ENCODE data around the gene SETD2.
"Not testable (repeated sequence)": the region's sequence is repeated elsewhere in the genome, so short reads cannot be mapped to it uniquely, and the experiment has no call there.

SETD2 gene

DNA sequence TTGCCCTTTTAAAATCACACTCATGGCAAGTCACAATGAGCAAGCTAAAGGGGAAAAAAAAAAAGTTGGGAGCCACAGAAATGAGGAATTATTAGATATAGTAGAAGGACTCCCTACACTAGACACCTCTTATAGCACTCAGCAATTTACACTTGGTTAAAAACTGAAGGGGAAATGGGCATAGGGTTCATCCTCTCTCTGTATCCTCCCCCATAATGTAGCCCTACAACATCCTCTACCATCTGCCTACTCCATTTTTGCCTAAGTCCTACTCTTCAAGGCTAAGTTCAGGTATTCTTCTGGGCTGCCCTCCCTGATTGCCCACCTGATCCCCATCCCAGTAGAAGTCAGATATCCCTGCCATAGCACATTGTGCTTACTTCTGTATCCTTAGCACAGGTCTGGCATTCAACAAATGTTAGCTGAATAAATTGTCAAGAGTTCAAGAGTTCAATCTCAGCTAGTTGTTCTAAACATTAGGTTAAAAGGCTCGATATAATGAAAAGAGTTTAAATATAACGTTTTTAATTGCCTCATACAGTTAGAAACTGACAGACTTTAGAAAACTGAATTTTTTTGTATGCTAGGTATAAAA lies 14.5 kb downstream of the SETD2 start:
- in situ Hi-C loops (cut with MboI; ENCODE audit: low sequenced_read_pairs): no loop called here

DNA sequence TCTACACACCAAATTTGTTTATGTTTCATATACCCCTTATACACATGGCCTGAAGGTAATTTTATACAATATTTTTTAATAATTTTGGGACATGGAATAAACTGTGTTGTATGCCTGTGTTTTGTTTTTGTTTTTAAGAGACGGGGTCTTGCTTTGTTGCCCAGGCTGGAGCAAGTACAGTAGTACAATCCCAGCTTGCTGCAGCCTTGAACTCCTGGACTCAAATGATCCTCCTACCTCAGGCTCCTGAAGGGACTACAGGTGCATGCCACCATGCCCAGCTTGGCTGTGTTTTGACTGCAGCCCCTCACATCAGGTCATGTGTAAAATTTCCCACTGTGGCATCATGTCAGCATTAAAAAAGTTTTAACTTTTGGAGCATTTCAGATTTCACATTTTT lies 18.6 kb downstream of the SETD2 start:
- in situ Hi-C loops (cut with MboI; ENCODE audit: low sequenced_read_pairs): no loop called here

DNA sequence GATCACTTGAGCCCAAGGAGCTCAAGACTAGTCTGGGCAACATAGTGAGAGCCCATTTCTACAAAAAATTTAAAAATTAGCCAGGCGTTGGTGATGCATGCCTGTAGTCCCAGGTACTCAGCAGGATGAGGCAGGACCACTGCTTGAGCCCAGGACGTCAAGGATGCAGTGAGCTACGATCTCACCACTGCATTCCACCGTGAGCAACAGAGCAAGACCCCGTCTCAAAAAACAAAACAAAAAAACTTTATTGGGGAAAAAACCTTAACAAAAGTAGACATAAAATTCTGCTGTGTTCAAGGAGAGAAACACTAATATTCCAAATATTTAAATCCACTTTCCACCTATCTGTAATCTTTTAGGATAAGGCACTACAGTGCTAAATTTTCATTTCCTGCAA lies 20.8 kb downstream of the SETD2 start:
- in situ Hi-C loops (cut with MboI; ENCODE audit: low sequenced_read_pairs): no loop called here

DNA sequence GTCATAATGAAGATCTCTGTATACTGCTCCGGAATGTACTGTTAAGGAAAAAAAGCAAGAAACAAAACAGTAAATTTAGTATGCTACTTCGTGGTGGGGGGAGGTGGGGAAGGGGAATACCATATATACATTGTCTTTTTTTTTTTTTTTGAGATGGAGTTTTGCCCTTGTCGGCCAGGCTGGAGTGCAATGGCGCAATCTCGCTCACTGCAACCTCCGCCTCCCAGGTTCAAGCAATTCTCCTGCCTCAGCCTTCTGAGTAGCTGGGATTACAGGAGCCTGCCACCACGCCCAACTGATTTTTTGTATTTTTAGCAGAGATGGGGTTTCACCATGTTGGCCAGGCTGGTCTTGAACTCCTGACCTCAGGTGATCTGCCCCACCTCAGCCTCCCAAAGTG lies 21.4 kb downstream of the SETD2 start:
- in situ Hi-C loops (cut with MboI; ENCODE audit: low sequenced_read_pairs): not testable (repeated sequence)

DNA sequence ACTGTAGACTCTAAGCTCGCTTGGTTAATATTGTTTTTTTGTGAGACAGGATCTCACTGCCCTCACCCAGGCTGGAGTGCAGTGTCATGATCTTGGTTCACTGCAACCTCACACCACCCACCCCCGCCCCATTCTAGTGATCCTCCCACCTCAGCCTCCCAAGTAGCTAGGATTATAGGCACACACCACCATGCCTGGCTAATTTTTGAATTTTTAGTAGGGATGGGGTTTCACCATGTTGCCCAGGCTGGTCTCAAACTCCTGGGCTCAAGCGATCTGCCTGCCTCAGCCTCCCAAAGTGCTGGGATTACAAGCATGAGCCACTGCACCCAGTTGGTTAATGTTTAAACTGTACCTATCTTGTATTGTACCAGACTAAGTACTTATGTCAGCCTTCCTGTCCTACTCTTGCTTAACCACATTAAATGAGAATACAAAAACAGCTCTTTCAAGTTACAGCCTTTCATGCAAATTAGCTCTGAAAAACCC lies 22.9 kb downstream of the SETD2 start:
- in situ Hi-C loops (cut with MboI; ENCODE audit: low sequenced_read_pairs): not testable (repeated sequence)

DNA sequence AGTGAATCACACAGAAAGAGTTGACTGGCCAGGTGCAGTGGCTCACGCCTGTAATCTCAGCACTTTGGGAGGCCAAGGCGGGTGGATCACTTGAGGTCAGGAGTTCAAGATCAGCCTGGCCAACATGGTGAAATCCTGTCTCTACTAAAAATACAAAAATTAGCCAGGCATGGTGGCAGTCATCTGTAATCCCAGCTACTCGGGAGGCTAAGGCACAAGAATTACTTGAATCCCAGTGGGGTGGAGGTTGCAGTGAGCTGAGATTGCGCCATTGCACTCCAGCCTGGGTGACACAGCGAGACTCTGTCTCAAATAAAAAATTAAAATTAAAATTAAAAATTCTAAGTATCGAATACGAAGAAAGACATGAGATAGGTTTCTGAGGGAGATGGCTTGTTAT lies 23.4 kb downstream of the SETD2 start:
- in situ Hi-C loops (cut with MboI; ENCODE audit: low sequenced_read_pairs): not testable (repeated sequence)

DNA sequence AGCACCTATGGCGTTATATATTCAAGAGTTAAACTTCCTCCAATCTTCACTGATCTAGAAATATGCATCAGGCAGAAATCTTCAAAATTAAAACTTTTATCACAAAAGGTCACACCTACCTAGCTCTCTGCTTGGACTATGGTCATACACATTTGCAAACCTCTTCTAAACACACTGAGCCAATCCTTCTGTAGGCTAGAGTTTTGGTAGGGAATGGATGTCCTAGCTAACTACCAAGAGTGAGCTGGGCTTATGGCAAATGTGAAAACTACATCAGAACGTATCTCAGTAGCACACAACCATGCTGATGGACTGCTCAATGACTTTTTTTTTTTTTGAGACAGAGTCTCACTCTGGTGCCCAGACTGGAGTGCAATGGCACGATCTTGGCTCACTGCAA lies 29.6 kb downstream of the SETD2 start:
- in situ Hi-C loops (cut with MboI; ENCODE audit: low sequenced_read_pairs): no loop called here

DNA sequence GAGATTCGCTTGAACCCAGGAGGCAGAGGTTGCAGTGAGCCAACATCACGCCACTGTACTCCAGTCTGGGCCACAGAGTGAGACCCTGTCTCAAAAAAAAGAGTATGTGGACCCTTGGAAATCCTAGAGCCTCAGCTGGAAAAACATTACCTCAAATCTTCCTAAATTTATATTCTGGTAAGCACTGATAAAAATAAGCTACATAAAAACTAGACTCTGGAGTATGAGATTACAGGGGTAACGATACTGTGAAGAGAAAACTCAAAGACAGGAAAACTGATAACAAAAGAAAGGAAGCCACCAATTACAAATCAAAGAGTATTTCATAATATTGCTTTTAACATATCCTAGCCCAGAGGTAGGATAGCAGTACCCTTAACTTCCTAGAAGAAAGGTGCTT lies 30.3 kb downstream of the SETD2 start:
- in situ Hi-C loops (cut with MboI; ENCODE audit: low sequenced_read_pairs): no loop called here

DNA sequence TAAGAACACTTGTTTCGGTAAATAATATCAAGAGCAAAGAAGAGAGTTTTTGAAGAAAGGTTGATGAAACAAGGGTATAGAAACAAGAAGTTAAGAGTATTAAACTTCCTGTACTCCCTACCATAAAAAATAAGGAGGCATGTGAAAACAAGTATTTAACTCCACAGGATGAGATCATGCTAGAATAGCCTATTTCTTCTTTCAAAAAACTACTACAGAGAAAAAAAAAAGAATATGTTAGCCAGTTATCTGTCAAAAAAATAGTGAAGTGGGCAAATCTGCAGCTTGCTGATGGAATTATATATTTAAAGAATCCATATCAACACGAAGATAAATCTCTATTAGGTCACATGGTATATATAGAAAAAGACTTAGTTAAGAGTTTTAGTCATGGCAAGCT lies 33.4 kb downstream of the SETD2 start:
- in situ Hi-C loops (cut with MboI; ENCODE audit: low sequenced_read_pairs): no loop called here

DNA sequence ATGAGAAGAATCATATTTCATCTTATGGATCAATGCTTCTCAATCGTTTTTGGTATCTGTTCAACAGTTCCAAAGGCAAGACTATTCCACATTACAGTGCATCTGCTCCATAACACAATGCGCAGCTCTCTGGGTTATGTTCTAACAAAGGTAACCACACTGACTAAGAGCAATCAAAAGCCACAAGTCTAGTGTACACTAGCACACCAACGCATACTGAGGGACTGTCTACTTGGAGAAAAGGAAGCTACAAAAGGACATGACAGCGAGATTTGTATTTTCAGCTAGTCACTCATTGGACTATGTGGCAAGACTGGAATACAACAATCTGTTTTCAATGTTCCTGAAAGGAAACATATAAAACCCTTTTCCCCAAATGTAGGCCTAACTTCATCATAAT lies 35.8 kb downstream of the SETD2 start:
- in situ Hi-C loops (cut with MboI; ENCODE audit: low sequenced_read_pairs): no loop called here

DNA sequence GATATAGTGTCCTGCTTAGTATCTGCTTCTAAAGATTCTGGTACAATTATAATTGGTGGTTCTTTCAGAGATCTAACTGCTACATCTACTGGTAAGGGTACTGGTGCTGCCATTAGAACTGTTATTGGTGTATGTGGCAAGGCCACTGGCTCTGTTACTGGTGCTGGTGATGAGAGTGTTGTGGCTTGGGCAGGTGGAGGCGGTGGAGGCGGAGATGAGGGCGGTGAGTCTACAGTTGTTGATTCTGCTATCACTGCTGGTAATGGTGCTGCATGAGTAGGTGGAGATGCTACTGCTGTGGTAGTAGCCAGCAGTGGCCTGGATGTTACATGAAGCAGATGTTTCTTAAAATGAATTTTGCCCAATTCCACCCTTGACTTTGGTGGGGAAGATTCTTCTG lies 40.1 kb downstream of the SETD2 start:
- in situ Hi-C loops (cut with MboI; ENCODE audit: low sequenced_read_pairs): no loop called here

DNA sequence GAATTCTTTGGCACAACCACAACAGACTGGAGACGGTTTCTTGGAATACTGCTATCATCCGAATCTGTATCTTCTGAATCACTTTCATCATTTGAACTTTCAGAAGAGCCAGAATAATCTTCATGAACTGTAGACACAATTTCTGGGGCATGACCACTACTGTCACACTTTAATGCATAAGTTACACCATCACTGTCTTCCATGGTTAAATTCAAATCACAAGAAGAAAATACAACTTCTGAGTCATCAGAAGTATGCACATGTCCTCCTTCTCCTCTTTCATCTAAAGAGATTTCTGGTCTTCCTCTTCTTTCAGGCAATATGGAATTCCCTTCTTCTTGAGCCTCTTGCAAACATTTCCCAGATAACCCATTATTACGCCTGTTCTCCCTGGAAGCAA lies 42.5 kb downstream of the SETD2 start:
- in situ Hi-C loops (cut with MboI; ENCODE audit: low sequenced_read_pairs): no loop called here

DNA sequence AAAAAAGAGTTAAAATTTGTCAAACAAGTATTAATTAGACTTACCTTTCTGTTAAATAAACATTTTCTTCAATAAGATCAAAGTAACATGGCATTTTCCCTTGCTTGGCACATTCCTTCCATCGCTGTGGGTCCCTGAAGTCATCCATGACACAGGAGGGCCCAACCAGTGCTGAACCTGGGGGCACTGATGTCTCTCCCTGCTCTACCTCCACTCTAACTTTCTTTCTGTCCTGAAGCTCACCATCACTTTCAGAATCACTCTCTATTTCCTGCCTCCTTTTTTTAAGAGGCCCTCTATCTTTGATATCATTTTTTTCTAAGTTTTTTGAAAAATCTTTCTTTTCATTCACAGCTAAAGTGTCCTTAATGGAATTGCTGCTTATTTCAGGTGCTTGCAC lies 43.8 kb downstream of the SETD2 start:
- in situ Hi-C loops (cut with MboI; ENCODE audit: low sequenced_read_pairs): no loop called here

DNA sequence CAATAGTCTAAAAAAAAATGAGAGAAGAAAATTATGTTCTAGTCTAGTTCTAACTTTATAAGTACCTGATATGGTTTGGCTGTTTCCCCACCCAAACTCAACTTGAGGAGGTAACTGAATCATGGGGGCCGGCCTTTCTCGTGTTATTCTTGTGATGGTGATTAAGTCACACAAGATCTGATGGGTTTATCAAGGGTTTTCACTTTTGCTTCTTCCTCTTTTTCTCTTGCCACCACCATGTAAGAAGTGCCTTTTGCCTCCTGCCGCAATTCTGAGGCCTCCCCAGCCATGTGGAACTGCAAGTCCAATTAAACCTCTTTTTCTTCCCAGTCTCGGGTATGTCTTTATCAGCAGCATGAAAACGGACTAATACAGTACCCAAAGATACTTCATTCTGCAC lies 44.5 kb downstream of the SETD2 start:
- in situ Hi-C loops (cut with MboI; ENCODE audit: low sequenced_read_pairs): not testable (repeated sequence)

DNA sequence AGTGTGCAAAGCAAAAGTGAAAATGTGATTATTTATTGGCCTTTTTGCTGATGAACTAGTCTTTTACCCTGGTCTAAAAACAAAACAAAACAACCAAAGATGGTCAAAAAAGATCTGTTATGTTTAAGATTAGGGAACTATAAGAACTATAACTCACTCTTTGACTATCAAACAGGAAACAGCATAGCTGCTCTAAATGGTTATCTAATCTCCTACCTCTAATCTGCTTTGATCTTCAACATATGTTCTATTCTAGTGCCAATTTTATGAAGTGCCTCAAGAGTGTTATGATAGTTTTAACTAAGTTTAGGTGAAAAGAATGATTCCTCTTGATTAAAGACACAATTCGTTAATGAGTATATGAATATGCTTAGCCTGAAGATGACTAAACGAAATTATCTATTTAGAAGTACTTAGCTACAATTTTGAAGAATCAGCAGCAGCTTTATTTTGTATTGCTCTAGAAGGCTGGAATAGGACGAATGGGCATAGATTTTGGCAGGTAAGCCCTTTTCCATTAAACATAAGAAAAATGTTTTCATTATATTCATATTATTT lies 46.0 kb downstream of the SETD2 start:
- in situ Hi-C loops (cut with MboI; ENCODE audit: low sequenced_read_pairs): no loop called here

DNA sequence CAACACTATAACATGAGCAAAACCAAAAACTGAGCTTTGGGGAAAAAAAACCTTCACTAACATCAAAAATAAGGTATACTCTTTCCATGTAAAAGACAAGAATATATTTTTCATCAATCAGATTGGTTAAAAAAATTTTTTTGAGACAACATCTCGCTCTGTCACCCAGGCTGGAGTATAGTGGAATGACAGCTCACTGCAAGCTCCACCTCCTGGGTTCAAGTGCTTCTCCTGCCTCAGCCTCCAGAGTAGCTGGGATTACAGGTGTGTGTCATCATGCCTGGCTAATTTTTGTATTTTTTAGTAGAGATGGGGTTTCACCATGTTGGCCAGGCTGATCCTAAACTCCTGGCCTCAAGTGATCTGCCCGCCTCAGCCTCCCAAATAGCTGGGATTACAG lies 48.4 kb downstream of the SETD2 start:
- in situ Hi-C loops (cut with MboI; ENCODE audit: low sequenced_read_pairs): not testable (repeated sequence)

DNA sequence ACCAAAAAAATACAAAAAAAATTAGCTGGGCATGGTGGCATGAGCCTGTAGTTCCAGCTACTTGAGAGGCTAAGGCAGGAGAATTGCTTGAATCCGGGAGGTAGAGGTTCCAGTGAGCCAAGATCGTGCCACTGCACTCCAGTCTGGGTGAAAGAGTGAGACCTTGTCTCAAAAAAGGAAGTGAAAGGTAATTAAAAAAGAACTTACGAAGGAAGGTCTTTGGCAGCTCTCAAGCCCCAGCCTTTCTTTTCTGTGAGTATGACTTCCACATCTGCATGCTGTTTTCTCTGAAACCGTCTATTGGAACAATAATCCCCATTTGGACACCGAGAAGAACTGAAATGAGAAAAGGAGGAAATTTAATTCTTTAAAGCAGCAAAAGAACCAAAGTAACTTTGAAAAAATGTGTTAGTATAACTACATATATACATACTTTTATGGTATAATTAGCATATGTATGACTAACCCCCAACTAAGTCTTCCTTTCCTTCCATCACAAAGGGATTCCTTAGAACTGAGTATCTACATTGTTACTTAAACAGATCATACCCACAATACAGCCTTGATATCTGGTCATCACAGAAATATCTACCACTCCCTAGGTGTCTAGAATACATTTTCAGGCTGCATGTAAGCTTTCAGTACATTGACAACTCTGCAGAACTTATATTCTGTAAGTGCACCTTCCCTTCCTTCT lies 50.1 kb downstream of the SETD2 start:
- in situ Hi-C loops (cut with MboI; ENCODE audit: low sequenced_read_pairs): no loop called here

DNA sequence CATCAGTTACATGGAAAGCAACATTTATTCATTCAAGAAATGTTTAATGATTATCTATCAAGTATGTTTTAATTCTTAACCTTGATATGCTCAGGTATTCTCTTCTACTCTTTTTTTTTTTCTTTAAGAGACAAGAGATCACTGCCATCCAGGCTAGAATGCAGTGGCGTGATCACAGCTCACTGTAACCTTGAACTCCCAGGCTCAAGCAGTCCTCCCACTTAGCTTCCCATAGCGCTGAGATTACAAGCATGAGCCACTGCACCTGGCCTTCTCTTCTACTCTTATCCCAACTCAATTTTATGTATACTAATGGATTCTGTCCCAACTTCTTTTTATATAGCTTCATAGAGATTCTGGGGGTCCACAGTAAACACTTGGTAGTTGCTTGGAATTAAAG lies 50.9 kb downstream of the SETD2 start:
- in situ Hi-C loops (cut with MboI; ENCODE audit: low sequenced_read_pairs): no loop called here

DNA sequence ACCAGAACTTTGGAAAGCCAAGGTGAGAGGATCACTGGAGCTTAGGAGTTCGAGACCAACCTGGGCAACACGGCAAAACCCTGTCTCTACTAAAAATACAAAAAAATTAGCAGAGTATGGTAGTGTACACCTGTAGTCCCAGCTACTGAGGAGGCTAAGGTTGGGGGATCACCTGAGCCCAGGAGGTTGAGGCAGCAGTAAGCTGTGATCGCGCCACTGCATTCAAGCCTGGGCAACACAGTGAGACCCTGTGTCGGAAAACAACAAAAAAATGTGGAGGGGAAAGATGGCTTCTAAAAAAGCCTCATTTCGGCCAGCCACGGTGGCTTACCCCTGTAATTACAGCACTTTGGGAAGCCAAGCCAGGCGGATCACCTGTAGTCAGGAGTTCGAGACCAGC lies 54.5 kb downstream of the SETD2 start:
- in situ Hi-C loops (cut with MboI; ENCODE audit: low sequenced_read_pairs): no loop called here

DNA sequence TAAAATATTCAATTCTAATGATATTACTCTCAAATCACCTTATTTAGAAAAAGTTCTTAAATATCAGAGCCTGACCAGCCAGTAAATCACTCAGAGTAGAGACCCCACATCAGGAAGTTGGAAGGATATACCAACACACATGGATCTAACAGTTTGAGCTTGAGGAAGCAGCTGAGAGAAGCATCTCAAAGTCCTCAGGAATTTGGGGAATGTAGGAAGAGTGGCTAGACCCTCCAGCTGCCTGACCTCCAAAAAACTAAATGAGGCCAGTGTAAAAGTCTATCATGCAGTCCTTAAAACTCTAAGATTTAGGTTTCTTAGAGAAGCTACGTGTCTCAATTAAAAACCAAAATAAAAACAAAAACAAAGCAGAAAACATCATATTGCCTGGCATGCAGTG lies 55.4 kb downstream of the SETD2 start:
- in situ Hi-C loops (cut with MboI; ENCODE audit: low sequenced_read_pairs): no loop called here

DNA sequence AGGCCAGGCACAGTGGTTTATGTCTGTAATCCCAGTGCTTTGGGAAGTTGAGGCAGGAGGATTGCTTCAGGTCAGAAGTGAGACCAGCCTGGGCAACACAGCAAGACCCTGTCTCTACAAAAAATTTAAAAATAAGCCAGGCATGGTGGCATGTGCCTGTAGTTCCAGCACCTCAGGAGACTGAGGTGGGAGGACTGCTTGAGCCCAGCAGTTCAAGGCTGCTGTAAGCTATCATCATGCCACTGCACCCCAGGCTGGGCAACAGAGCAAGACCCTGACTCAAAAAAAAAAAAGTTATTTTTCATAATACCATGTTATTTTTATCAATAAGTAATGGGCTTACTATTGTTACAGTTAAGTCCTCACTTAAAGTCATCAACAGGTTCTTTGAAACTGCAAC lies 59.7 kb downstream of the SETD2 start:
- in situ Hi-C loops (cut with MboI; ENCODE audit: low sequenced_read_pairs): no loop called here

DNA sequence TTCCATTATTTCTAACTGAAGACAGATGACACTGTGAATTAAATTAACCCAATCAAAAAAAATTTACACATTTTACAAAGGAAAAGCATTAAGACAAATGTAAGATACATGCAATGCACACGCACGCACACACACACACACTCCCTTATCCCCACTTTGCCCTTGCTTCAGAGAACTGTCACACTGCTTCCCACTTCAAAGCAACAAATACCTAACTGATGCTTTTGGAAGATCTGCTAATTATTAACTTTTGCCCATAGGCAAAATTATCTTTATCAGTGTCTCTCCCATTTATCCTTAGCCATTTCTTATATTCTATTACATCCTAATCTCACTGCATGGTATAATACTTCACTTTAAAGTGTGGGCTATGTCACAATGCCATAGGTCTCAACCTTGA lies 60.3 kb downstream of the SETD2 start:
- in situ Hi-C loops (cut with MboI; ENCODE audit: low sequenced_read_pairs): no loop called here

Data from HL-60/S4 treated with retinoic acid at 250 ng/mL for 4 days and 3 days (cell line).